Retinal pigment epithelial cell (primary cell): Measurements from ENCODE around the gene KHDC3L.

Source experiments
- DNase-seq: peaks from one replicate; pipeline ENCODE4 v3.0.0-alpha.2; 2010; ENCODE audit warnings: low read depth
- H3K4me3 ChIP-seq: 2 replicates; pipeline ENCODE4 v1.5.1; 2011; ENCODE audit warnings: mild to moderate bottlenecking, low read length, control low read depth, moderate library complexity
- CTCF ChIP-seq: conservative IDR thresholded peaks from 2 replicates; pipeline ENCODE4 v1.5.1; 2011; ENCODE audit warnings: low read depth, low read length, control low read depth, inconsistent platforms

The KHDC3L gene

GRCh38 chr6:73353636-73354593 lies 8.5 kb upstream of the KHDC3L start, which contains the start of gene DPPA5:
Gene DPPA5, minus strand, starts transcription at chr6:73354276. Its CDS starts 51 bp downstream, at chr6:73354225.
- no peak for DNase-seq
- no peak for TF ChIP-seq CTCF
- no peak within 1 kb of the TSS for H3K4me3 ChIP-seq

DNA sequence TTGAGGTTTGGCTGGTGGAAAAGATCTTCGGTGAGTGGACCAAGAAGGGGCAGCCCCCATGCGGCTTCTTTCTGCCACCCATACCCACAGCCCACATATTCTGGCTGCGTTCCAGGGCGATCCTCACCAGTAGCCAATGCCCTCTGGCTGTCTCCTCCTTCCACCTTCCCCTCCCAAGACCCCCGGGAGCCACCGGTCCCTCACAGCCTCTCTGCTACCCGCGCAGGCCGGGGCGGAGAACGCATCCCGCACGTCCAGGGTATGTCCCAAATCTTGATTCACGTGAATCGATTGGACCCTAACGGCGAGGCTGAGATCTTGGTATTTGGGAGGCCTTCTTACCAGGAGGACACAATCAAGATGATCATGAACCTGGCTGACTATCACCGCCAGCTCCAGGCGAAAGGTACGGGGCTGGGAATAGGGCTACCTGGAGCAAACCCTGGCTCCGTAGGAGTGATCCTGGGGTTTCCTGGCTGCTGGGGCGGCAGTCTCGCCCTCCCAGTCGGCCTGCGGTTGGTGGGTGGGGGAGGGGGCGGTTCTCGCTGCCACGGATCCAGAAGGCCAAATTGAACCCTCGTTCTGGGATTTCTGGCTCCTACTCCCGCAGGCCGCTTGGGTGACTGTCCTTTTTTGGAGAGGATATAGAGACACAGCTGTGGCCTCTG lies 545 bp downstream of the KHDC3L start:
- DNase-seq = no peak
- TF ChIP-seq CTCF = no peak
- H3K4me3 ChIP-seq = no peak overlapping the region

DNA sequence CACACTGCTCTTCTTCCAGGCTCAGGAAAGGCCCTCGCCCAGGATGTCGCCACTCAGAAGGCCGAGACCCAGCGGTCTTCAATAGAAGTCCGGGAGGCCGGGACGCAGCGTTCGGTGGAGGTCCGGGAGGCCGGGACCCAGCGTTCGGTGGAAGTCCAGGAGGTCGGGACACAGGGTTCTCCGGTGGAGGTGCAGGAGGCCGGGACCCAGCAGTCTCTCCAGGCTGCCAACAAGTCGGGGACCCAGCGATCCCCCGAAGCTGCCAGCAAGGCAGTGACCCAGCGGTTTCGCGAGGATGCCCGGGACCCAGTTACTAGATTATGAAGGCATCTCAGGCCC lies 1.0 kb downstream of the KHDC3L start:
- TF ChIP-seq CTCF = no peak
- no peak overlapping the region for H3K4me3 ChIP-seq
- no peak for DNase-seq

DNA sequence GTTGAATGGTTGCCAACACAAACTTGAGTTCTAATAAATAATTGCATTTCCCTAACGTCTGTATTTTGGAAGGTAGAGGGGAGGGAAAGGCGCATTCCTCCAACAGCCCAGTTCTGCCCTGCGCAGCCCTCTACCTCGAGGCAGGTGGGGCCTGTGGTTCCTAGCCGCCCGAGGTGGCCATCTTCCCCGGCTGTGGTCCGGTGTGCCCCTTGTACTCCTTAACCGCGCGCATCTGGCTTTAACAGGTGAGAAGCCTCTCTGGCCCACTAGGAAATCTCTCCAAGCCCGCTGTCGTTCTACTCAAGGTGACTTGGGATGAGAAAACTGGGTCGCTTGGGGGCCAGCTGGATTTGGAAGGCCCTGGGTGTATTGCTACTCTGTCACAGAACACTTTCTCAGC lies 1.7 kb downstream of the KHDC3L start:
- DNase-seq = no peak
- H3K4me3 ChIP-seq = no peak overlapping the region
- TF ChIP-seq CTCF = no peak

GRCh38 chr6:73364549-73364948 lies 2.1 kb downstream of the KHDC3L start:
- H3K4me3 ChIP-seq = no peak overlapping the region
- DNase-seq = no peak
- no peak for TF ChIP-seq CTCF

DNA sequence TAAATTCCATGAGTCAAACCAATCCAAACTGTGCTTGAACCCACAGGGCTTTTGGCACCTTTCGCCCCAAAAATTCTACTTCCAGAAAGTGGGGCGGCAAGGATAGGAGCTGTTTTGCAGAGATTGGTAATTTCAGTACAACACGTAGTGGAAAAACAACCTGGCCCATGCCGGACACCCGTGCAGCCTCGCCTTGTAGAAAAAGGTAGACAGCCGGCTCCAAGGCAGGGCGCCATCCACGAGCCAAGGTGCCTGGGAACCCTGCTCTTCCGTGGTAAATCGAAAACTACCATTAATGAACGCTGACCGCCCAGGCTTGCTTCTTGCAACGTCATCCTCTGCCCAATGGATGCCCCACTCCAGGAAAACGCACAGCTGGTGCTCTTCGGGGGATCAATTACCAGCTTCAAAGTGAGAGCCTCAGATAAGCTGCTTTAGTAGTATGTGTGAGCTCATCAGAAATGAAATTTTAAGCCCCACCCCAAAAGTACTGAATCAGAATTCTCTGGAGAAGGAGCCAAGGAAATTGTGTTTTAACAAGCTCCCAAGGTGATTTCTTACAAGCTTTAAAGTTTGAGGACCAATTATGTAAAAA lies 5.4 kb downstream of the KHDC3L start:
- no peak for DNase-seq
- no peak overlapping the region for H3K4me3 ChIP-seq
- TF ChIP-seq CTCF = no peak
